NCI-H128 (cell line): Measurements from ENCODE around the gene MVB12B.

Source experiments
- DNase-seq: peaks from one replicate; lab custom pipeline; 2025; ENCODE audit not compliant: unreplicated experiment; lab: John Stamatoyannopoulos, UW

The MVB12B gene

DNA sequence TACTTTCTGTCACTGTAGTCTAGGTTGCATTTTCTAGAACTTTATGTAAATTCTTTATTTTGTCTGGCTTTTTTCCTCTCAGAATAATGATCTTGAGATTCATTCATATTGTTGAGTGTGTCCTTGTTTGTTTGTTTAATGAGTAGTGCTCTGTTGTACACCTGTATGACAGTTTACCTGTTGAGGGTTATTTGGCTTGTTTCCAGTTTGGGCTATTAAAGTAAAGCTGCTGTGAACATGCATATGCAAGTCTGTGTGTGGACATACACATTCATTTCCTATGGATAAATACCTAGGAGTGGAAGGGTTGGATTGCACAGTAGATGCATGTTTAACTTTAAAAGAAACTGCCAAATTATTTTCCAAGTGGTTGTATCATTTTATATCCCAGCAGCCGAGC lies 30.4 kb downstream of the MVB12B start:
- no peak for DNase-seq

DNA sequence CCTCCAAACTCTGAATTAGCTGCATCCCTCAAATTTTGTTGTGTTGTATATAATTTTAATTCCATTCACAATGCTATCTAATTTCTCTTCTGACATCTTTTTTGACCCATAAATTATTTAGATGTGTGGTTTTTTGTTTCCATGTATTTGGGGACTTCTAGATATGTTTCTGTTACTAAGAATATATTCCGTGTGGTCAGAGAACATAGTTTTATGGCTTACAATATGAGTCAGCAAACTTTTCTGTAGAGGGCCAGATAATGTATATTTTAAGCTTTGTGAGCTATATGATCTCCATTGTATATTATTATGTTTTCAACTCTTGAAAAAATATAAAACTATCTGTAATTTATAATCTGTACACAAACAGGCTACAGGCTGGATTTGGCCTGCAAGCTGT lies 33.4 kb downstream of the MVB12B start:
- DNase-seq: no peak

DNA sequence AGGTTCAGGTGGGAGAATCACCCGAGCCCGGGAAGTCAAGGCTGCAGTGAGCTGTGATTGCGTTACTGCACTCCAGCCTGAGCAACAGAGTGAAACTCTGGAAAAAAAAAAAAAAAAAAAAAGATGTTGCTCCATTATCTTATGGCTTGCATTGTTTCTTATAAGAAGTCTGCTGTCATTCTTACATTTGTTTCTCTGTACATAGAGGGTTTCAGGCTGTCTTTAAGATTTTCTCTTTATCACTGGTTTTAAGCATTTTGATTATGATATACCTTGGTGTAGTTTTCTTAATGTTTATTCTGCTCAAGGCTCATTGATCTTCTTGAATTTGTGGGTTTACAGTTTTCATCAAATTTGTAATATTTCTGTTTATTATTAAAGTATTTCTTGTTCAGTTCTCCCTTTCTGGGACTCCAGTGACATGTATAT lies 35.2 kb downstream of the MVB12B start:
- DNase-seq: no peak

DNA sequence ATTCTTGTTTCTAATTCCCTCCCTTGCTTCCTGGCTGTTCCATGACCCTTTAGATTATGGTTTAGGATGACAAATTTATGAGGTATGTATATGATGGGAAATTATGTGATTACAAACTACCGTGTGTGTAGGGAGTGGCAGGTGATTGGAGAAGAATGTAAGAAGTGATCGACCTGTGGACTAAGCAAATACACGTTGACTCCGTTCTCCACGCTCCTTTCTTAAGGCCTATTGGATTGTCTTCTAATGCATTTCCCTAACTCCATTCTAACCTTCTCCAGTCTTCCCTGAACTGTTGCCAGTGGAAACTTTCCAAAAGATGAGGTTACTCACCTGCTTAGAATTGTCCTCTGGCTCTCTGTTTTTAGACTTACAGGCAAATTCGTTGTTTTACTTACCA lies 36.6 kb downstream of the MVB12B start:
- DNase-seq: no peak

DNA sequence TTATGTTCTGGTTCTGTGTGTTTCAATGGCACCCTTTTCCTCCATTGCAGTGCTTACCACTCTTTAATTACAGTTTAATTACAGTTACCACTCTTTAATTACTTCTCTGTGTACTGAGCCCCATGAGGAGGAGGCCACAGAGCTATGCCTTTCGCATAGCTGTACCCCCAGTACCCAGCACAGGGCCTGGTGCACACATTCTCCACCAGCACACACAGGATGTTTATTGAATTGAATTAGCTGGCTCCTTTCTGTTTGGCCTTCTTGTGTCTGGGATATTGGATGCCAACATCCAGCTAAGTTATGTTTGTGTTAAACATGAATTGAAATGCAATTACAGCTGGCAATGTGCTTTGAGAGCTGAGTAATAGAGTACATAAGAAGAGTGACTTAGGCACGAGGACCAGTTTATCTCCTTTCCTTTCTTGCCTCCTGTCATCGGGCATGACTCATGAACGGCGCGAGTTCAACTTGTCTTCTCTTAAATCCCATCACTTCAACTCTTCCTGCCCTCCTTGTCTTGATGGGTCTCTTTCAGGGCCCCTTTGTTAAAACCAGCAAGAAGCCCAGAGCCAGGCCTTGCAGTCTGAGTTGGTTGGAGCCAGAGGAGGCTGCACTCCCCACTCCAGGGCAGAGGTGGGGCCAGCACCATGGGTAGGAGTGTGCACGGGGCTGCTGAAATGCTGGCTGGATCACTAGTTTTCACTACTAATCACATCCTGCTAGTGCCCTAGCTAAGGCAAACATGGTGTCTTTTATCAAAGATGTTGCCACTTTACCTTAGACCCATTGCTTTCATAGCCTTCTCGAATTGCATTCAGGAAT lies 37.4 kb downstream of the MVB12B start:
- DNase-seq: no peak

DNA sequence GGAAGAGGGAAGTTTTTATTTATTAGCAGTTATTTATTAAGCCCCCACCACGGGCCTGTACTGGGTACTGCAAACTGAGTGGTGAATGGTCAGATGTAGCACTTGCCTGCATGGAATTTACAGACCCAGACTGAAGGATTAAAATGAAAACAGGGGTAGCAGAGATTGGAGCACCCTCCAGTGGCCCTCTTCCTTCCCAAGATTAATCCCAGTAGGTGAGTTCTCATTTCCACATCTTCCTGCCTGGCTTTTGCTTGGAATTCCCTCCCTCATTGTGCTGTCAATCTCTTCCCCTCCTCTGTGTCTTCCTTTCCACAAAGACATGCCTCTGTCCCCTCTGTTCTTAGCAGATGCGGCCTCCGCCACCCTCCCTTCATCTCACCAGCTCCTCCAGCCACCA lies 39.2 kb downstream of the MVB12B start:
- no peak for DNase-seq

DNA sequence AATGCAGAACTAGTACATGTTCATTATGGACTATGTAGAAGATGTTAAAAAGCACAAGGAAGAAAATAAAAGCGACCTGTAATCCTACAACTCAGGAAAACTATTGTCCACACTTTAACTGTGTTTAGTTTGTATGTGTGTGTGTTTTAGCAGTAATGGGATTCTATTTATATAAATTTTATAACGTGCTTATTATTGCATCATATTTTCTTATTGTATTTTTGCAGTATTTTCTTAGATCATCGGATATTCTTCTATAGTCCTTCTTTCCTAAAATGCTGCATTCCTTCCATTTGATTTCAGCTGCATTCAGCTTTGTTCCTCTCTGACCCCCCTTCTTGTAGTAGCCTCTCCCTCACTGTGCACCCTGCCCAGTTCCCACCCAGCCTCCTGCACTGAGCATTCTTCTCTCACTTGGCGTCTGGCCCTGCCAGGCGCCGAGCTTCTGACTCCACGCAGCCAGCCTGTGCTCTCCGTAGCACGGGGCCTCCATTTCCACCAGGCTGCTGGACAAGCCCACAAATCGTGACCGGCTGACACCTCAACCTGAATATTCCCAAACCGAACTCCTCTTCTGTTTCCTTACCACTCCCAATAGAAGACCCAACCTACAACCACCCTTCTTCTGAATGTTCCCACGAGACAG lies 39.9 kb downstream of the MVB12B start:
- no peak for DNase-seq

DNA sequence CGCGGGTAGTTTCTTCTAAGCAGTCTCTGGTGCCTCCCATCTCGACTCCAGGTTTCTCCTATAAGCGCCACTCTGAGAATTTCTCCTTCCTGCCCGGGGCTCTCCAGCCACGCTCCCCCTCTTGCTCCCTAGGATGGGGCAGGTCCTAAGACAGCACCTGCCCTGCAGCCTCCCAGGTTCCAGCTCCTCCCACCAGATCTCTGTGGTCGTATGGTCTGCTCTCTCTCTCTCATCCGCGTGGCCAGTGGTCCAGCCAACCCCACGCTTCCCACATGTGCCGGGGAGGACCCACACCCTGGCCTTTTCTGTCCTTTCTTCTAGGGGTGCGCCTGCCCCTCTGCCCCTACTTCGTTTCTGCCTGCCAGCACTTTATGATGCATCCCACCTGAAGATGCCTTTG lies 40.5 kb downstream of the MVB12B start:
- DNase-seq: no peak

DNA sequence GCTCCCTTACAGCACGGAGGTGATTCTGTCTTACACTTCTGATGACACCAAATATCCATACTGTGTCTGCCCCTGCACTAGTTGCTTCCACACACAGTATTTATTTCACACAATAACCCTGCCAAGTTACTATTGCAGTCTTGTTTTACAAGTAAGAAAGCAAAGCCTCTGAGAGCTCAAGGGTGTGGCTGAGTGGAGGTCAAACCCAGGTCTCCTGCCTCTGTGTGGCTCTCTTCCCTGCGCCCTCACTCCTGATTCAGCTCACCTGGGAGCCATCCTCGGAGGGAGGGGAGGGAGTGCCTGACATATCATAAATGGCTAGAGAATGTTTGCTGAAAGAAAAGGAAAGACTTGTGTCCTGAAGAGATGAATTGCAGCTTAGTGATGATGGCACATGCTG lies 41.0 kb downstream of the MVB12B start:
- no peak for DNase-seq

DNA sequence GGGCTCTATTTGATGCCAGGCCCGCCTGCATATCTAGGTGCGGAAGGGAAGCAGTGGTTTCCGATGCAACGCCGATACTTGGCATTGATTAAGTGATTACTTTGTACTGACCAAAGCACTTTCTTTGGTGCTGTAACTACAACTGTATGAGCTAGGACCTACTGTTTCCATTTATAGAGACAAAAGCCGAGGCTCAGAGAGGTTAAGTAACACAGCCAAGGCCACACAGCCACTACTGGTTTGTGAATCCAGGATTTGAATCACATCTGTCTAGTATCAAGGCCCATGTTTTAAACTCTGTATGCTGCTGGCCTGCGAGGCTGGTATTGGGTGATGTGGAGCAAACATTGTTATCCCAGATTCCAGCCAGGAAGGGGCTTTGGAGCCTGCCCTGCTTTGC lies 41.4 kb downstream of the MVB12B start:
- DNase-seq: no peak

DNA sequence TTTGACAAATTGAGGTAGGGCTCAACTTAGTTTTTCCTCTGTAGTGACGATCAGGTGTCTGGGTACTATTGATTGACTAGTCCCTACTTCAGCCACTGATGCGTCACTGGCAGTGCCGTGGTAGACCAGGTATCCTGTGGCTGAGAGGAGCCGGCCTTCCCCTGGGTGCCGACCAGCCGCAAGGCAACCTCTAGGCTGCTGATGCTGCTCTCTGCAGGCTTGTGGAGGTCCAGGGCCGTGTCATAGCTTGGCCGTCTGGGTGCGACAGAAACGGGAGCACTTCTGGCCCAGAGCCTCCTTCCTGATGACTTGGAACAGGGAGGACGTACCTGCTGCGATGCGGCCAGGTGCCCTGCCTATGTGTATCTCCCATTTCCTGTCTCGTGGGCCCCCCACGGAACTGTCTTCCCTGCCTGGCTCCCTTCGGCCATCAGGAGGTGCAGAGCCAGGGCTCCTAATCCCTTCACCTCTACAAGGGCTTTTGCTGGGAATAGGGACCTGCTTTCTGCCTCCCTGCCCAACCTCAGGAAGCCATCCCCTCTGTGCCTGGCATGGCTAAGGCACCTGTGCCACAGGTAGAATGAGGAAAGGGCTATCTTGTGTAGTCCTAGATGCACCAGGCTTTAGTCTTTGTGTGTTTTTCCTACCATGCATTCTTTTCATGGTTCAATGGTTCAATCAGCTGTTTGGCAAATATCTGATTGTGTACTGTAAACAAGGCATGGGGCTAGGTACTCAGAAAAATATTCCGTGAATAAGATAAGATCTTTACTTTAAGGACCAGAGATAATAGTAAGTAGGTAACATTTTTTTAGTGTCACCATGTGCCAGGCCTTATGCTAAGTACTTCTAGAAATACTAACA lies 44.6 kb downstream of the MVB12B start:
- no peak for DNase-seq

DNA sequence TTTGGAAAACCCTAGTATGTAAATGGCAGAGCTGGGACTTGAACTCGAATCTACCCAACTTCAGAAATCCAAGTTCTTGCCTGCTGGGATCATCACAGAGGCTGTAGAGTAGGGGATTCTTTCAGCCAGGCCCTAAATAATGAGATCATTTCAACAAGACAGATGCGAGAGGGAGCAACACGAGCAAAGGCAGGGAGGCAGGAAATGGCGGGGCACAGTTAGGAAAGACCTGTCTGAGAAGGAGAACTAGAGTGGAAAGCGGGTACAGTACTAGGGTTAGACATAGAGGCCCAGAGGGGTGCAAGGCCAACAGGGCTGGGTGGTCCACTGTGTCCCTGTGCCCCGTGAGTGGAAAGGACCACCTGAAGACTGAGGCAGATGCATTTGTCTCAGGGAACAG lies 46.1 kb downstream of the MVB12B start:
- no peak for DNase-seq

DNA sequence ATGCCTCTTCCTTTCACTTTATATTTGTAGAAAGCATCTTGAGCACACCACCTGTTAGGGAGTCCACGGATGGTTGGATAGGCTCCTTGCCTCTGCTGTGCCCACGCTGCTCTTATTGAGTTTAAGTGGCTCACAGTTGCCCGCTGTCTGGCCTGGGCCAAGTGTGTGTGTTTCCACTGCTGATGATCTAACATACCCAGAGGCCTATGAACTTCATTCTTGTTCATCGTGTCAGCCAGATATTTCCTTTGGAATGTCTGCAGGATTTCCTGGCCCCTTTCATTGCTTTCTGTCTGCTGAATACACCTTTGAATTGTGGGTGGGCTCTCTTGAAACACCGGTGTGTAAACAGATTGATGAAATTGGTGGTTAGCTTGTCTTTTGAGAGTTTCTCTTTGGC lies 46.6 kb downstream of the MVB12B start:
- DNase-seq: no peak

DNA sequence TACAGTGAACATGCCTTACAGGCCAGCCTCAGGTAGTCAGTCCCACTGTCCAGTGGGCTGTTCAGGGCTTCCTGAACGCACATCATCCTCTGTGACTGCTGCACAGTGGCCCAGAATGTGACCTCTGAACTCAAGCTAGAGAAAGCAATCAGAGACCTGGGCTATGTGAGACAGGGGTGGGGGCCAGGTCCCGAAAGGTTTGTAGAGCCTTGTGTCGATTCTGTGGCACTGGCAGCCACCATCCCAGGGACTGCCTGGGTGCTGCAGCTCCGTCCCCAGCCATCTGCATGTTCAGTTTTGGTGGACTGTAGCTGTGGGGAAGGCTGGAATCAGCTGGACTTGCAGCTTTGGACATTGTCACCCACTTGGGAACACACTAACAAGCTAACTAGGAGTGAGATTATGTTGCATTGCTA lies 47.7 kb downstream of the MVB12B start:
- no peak for DNase-seq

DNA sequence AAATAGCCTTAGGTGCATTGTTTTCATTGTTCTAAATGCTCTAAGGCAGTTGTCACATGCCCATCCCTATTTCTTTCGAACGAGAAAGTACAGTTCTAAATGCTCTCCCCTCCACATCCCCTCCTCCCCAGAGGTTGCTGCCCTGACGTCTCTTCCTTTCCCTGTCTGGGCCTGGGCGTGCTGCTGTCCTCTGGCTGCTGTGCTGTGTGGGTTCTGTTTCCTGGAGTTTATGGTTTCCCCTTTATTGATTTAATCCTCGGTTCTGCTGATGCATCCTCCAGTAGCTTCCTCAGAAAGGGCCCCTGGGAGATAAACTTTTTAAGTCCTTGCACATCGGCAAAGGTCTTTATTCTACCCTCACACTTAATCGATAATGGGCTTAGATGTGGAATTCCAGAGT lies 48.8 kb downstream of the MVB12B start:
- no peak for DNase-seq

DNA sequence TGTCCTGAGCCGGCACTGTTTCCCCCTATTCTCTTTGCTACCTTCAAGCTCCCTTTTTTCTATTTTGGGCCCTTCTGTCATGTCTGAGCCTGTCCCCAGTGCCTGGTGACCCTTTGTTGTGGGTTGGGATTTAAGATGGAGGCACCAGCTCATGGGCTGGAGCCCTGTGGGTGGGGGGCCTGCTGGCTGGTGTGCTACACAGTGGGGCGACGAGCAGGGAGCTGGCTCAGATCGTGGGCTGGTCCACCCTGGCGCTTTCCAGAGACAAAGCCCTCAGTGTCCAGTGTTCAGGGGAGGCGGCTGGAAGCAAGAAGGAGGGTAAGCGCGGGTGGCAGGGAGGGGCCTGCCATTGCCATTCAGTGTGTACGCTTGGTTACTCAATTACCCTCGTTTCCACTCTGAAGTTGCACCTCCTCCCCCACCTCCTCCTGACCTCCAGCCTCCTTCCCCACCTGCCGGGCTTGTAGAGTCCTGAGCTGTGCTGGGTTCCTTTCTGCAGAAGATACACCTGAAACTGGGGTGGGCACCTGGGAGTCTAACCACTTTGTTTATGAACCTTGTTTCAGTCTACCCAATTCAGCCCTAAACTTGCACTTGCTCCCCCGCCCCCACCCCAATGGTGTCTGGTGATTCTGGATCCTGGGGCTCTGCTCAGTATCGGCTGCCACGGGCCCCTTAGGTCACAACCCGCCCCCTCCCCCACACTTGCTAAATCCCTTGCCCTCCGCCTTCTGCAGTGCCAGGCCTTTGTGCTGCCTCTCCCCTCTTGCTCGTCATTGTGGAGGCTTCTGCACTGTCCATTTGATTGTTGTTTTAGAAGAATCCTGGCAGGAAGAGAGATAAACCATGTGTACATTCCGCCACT lies 49.9 kb downstream of the MVB12B start:
- DNase-seq: no peak

DNA sequence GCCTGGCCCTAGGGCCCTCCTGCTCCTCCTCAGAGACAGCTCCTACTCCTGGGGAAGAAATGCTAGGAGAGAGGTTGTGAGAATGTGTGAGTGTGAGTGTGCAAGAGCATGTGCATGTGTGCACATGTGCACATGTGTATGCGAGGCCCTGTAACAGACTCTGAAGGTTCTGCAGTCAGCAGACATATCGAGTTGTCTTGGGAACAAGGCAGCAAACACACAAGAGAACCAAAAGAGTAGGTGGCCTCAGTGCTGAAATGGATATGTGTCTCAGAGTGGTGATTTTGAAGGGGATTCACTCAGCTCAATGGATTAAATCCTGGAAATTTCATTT lies 50.5 kb downstream of the MVB12B start:
- no peak for DNase-seq

DNA sequence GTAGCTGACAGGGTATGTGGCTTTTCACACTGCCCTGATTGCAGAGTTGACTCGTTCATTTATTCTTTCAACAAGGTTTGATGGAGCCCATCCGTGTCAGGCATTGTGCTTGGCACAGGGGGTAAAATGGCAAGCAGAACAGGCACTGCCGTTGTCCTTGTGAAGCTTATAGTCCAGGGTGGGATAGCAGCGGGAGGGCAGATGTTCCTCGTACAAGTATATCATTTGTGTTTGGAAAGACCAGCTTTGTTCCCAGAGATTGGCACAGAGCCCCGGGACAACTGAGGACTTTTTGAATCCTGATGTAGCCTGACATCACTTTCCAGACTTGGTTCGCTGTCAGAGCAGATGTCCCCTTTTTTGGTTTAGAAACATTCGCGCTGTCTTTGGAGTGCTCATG lies 50.9 kb downstream of the MVB12B start:
- no peak for DNase-seq

DNA sequence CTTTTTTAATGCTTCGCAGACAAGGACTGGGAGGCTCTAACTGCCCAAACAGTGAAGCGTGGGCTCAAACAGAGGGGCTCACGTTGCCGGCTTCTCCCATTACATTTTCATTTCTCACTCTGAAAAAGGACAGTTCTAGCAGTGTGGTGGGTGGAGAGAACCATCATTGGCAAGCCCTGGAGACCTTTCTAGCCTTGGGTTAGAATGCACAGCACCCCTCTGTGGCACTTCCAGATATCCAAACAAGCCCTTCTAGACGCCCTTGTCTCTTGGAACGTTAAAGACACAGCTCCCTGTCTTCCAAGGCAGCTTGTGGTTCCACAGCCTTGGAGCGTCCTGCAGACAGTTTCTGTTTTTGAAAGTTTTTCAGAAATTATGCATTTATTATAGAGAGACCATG lies 52.1 kb downstream of the MVB12B start:
- no peak for DNase-seq

DNA sequence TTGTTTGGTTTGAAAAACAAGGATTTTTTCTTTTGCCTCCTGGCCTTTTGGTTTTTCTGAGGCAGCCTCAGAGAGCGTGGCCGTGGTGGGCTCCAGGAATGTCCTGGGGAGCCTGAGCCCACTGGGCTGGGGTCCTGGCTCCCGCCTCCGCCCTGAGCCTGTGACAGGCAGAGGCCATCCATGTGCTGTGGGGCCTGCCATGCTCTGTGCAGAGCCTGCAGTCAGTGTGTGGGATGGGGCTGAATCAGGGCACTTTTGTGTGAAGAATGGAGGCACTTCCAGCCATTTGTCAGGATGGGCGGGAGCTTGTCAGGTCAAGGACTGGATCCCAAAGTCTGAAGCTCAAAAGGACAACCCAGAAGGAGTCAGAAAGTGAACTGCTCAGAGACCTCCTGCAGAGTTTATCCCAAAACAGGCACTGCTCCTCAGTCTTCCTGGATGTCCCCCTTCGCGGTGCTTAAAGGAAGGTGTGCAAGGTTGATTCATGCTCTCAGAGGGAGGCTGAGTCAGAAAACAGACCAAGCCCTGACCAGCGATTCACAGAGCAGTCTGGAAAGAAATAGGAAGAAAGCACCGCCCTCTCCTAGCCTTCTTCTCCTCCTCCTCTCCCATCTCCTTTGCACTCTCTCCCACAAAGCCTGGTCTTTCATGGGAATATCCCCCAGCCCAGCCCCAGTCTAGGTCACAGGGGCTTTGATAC lies 53.2 kb downstream of the MVB12B start:
- DNase-seq: no peak
